ENCODE measurements around the gene KATNA1.

The KATNA1 gene

DNA sequence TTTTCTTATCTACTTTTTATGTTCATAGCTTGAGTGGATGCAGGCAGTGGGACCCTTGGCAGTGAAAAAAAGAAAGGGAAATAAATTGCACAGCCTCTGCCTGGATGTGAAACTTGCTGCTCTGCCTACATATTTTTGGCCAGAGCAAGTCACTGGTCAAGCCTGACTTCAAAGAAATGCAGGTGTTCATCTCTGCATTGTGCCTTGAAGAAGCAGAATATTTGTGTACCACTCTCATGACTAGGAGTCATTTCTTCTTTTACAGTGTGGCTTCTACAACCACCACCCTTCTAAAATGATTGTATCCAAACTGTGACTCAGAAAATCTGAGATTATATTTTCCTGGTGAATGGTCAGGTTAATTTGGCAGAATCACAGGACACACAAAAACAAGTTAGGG lies 2.5 kb upstream of the KATNA1 start:
- H3K4me1 ChIP-seq (ENCODE audit: low read length): peaks cover 17% of the 10 kb centered on the region
- no peaks in the 10 kb centered on the region for H3K36me3 ChIP-seq (replicated peaks; ENCODE audit: low read depth, low read length)
- no peak overlapping the region for H3K27ac ChIP-seq (ENCODE audit: low read length)
- H3K9me3 ChIP-seq (ENCODE audit: insufficient read depth, low read length): no peaks in the 10 kb centered on the region
- H4K20me1 ChIP-seq (ENCODE audit: insufficient read depth, low read length): no peaks in the 10 kb centered on the region
- H3K4me2 ChIP-seq (ENCODE audit: low read length): no peak overlapping the region
- H3K4me3 ChIP-seq (ENCODE audit: low read length): no peak overlapping the region
- no peak overlapping the region for H2AFZ ChIP-seq (ENCODE audit: low read depth, low read length)
- peaks cover 24% of the 10 kb centered on the region for H3K79me2 ChIP-seq (ENCODE audit: low read length)
- TF ChIP-seq, protein P1, sequence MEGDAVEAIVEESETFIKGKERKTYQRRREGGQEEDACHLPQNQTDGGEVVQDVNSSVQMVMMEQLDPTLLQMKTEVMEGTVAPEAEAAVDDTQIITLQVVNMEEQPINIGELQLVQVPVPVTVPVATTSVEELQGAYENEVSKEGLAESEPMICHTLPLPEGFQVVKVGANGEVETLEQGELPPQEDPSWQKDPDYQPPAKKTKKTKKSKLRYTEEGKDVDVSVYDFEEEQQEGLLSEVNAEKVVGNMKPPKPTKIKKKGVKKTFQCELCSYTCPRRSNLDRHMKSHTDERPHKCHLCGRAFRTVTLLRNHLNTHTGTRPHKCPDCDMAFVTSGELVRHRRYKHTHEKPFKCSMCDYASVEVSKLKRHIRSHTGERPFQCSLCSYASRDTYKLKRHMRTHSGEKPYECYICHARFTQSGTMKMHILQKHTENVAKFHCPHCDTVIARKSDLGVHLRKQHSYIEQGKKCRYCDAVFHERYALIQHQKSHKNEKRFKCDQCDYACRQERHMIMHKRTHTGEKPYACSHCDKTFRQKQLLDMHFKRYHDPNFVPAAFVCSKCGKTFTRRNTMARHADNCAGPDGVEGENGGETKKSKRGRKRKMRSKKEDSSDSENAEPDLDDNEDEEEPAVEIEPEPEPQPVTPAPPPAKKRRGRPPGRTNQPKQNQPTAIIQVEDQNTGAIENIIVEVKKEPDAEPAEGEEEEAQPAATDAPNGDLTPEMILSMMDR (IDR thresholded peaks at IDR 0.05; ENCODE audit: low read depth, low read length): no peak
- TF ChIP-seq EZH2phosphoT487 (IDR thresholded peaks at IDR 0.05; ENCODE audit: low read depth): no peak
- no peaks in the 10 kb centered on the region for H3K27me3 ChIP-seq (ENCODE audit: low read depth, low read length)
- no peak overlapping the region for H3K9ac ChIP-seq (ENCODE audit: low read length)

DNA sequence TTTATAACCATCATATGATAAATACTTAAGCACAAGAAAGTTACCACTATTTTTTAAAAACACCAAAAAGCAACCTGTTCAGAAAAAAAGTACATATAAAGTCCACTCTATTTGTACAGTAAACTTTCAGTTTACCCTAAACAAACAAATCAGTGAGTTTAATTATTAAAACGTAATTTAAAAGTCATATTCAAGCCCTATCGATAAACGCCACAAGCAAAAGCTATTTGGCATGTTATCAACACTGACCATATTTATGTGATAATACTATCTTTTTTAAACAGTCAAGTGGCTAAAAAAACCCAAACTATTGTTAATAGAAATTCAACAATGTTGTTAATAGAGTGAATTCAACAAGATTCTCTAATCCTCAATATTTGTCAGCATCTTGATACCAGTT lies 1.9 kb downstream of the KATNA1 start:
- peak overlapping the region; percentile 92 for H3K9ac ChIP-seq (ENCODE audit: low read length)
- H3K4me3 ChIP-seq (ENCODE audit: low read length): peak overlapping the region; percentile 93

DNA sequence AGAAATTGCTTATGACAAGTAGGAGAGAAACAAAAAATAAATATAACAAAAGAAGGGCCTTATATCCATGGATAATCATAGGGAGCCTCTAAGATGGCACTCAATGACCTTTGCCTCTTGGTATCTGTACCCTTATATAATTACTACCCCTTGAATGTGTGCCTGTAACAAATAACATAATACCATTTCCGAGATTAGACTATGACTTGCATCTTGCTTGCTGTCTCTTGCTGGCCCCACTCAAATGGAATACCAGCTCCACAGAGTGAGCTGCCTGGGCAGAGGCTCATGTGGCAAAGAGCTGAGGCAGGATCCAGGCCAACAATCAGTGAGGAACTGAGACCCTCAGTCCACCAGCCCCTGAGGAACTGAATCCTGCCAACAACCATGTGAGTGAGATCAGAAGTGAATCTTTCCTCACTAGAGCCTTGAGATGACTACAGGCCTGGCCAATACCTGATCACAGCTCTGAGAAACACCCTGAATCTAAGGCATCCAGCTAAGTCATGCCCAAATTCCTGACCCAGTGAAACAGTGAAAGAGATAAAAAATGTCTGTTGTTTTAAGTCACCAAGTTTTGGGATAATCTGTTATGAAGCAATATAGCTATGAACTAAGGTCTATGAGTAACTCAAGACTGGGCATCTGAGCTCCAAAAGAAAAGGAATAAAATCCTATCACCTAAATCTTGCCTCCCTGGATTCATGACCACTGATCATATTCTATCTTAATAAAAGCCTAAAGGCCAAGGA lies 5.5 kb downstream of the KATNA1 start:
- no peak for TF ChIP-seq EZH2phosphoT487 (IDR thresholded peaks at IDR 0.05; ENCODE audit: low read depth)
- TF ChIP-seq, protein P1 (IDR thresholded peaks at IDR 0.05; ENCODE audit: low read depth, low read length): no peak
- H3K9ac ChIP-seq (ENCODE audit: low read length): peak overlapping the region; percentile 68
- peak overlapping the region; percentile 77 for H3K4me2 ChIP-seq (ENCODE audit: low read length)
- peak overlapping the region; percentile 53 for H3K4me3 ChIP-seq (ENCODE audit: low read length)
- H3K79me2 ChIP-seq (ENCODE audit: low read length): peaks cover 97% of the 10 kb centered on the region
- H4K20me1 ChIP-seq (ENCODE audit: insufficient read depth, low read length): no peaks in the 10 kb centered on the region
- peaks cover 58% of the 10 kb centered on the region for H3K4me1 ChIP-seq (ENCODE audit: low read length)
- H3K27me3 ChIP-seq (ENCODE audit: low read depth, low read length): no peaks in the 10 kb centered on the region
- no peaks in the 10 kb centered on the region for H3K9me3 ChIP-seq (ENCODE audit: insufficient read depth, low read length)
- H3K27ac ChIP-seq (ENCODE audit: low read length): peak overlapping the region; percentile 95
- peaks cover 17% of the 10 kb centered on the region for H3K36me3 ChIP-seq (replicated peaks; ENCODE audit: low read depth, low read length)
- H2AFZ ChIP-seq (ENCODE audit: low read depth, low read length): no peak overlapping the region

More for the DNA sequence above, 1.9 kb downstream of the KATNA1 start:
- peaks cover 11% of the 10 kb centered on the region for H3K36me3 ChIP-seq (replicated peaks; ENCODE audit: low read depth, low read length)
- peaks cover 56% of the 10 kb centered on the region for H3K4me1 ChIP-seq (ENCODE audit: low read length)
- TF ChIP-seq, protein P1 (IDR thresholded peaks at IDR 0.05; ENCODE audit: low read depth, low read length): no peak
- TF ChIP-seq EZH2phosphoT487 (IDR thresholded peaks at IDR 0.05; ENCODE audit: low read depth): no peak
- H3K79me2 ChIP-seq (ENCODE audit: low read length): peaks cover 69% of the 10 kb centered on the region
- no peaks in the 10 kb centered on the region for H3K9me3 ChIP-seq (ENCODE audit: insufficient read depth, low read length)
- H3K27ac ChIP-seq (ENCODE audit: low read length): peak overlapping the region; percentile 77
- no peaks in the 10 kb centered on the region for H3K27me3 ChIP-seq (ENCODE audit: low read depth, low read length)
- H2AFZ ChIP-seq (ENCODE audit: low read depth, low read length): no peak overlapping the region
- H4K20me1 ChIP-seq (ENCODE audit: insufficient read depth, low read length): no peaks in the 10 kb centered on the region
- H3K4me2 ChIP-seq (ENCODE audit: low read length): peak overlapping the region; percentile 65

DNA sequence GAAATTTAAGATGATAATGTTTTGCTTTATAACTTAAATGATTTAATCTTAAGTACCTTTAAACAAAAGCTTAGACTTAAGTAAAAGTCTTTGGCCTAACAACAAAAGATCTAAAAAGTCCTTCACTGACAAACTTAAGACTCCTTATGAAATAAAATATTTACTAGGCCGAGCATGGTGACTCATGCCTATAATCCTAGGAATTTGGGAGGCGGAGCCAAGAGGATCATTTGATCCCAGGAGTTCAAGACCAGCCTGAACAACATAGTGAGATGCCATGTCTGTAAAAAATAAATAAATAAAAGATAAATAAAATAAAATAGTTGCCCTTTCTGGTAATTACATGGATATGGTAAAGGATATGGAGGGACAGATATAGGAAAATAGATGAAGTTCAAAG lies 12.4 kb downstream of the KATNA1 start:
- Histone ChIP-seq H3K27me3 (ENCODE audit: low read depth, low read length) (no peaks in the 10 kb centered on the region), H3K27ac (ENCODE audit: low read length) (no peak overlapping the region), H3K9ac (ENCODE audit: low read length) (no peak overlapping the region), H3K36me3 (replicated peaks; ENCODE audit: low read depth, low read length) (peaks cover 16% of the 10 kb centered on the region), H4K20me1 (ENCODE audit: insufficient read depth, low read length) (no peaks in the 10 kb centered on the region), H3K9me3 (ENCODE audit: insufficient read depth, low read length) (no peaks in the 10 kb centered on the region), H3K4me2 (ENCODE audit: low read length) (no peak overlapping the region), H3K79me2 (ENCODE audit: low read length) (peaks cover 73% of the 10 kb centered on the region), H3K4me3 (ENCODE audit: low read length) (no peak overlapping the region), H2AFZ (ENCODE audit: low read depth, low read length) (no peak overlapping the region), H3K4me1 (ENCODE audit: low read length) (peaks cover 27% of the 10 kb centered on the region)
- TF ChIP-seq, protein P1 (IDR thresholded peaks at IDR 0.05; ENCODE audit: low read depth, low read length): no peak
- no peak for TF ChIP-seq EZH2phosphoT487 (IDR thresholded peaks at IDR 0.05; ENCODE audit: low read depth)

All from OCI-LY3 (cell line).